Measurements from ENCODE around the gene PTPRM. TPM values are rescaled to one million over a fixed set of nuclear protein-coding genes. Genes with fewer than 3 reads are reported as not detected.

The PTPRM gene
- total RNA-seq, 1 experiment from 2014 or later: 45.6 TPM

DNA sequence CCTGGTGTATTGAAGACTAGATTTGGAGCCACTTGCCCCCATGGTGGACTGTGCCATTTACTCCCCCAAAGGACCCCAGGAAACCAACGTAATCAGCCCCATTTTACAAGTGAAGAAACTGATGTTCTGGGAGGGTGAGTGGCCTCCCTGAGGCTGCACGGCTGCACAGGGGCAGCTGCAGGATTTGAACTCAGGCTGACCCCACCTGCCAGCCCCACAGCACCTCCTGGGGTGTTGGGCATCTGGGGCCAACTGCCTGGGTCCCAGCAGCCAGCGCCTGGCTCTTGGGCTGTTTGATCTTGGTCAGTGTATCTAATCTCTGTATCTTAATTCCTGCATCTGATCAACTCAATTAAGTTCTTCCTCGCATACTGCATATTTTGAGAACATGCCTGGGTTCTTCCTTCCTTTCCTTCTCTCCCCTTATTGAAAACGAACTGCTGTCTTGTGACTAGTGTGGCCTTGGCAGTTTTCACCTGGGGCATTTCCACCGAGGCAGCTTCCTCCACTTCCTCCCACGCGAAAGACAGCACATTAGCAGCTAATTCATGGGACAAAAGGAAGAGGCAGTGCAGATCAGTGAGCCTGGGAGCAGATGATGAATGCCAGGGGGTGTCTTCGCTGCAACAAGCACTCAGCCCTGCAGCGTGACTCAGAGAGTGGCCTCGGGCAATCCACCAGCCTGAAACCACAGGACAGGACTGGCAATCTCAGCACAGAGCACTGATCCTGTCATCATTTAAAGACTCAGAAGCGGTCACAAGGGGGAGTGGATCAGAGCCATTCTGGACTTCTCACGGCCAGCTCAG is 858.0 kb downstream of the PTPRM start:
- Histone ChIP-seq H3F3A (ENCODE audit: low read length, unreplicated experiment) (no peaks in the 10 kb centered on the region), H3K4me2 (ENCODE audit: low read length) (peak overlapping the region; percentile 67), H3K27ac (ENCODE audit: low read length) (peak overlapping the region; percentile 80), H3K9me3 (ENCODE audit: low read length) (no peaks in the 10 kb centered on the region), H3K4me3 (ENCODE audit: low read length) (peak overlapping the region; percentile 19; the same call in 1 of the 2 replicates), H3K9me2 (replicated peaks; ENCODE audit: low read length) (no peaks in the 10 kb centered on the region), H3K9ac (ENCODE audit: low read length) (peak overlapping the region; percentile 15; the same call in 1 of the 2 replicates), H3K36me3 (ENCODE audit: low read depth, low read length) (no peaks in the 10 kb centered on the region), H2AFZ (ENCODE audit: low read length) (peak overlapping the region; percentile 49), H3K79me2 (ENCODE audit: low read length) (no peaks in the 10 kb centered on the region), H3K4me1 (ENCODE audit: insufficient read depth, low read length) (peaks cover 38% of the 10 kb centered on the region), H4K20me1 (ENCODE audit: low read length) (no peaks in the 10 kb centered on the region), H3K27me3 (ENCODE audit: low read length) (no peaks in the 10 kb centered on the region)
- DNase-seq: peak; percentile 97
- TF ChIP-seq, protein P1, sequence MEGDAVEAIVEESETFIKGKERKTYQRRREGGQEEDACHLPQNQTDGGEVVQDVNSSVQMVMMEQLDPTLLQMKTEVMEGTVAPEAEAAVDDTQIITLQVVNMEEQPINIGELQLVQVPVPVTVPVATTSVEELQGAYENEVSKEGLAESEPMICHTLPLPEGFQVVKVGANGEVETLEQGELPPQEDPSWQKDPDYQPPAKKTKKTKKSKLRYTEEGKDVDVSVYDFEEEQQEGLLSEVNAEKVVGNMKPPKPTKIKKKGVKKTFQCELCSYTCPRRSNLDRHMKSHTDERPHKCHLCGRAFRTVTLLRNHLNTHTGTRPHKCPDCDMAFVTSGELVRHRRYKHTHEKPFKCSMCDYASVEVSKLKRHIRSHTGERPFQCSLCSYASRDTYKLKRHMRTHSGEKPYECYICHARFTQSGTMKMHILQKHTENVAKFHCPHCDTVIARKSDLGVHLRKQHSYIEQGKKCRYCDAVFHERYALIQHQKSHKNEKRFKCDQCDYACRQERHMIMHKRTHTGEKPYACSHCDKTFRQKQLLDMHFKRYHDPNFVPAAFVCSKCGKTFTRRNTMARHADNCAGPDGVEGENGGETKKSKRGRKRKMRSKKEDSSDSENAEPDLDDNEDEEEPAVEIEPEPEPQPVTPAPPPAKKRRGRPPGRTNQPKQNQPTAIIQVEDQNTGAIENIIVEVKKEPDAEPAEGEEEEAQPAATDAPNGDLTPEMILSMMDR (conservative IDR thresholded peaks at IDR 0.05; ENCODE audit: low read depth, low read length): no peak; the same call in 1 of the 2 replicates
- peak; percentile 74 for TF ChIP-seq EZH2phosphoT487 (IDR thresholded peaks at IDR 0.05; ENCODE audit: borderline replicate concordance, low read length)
- ChIA-PET CTCF (interaction anchor here (0.6 kb wide), 1 partner anchor 58 kb away, joined by 3 read pairs; no protein-coding TSS in a partner anchor), POLR2A (ENCODE audit: unreplicated experiment) (no interaction called here)
- BruUV-seq (replicated peaks): no TSS peak
- ATAC-seq: peak; percentile 94
- intact Hi-C loops (cut with micrococcal nuclease): no loop called here

- POLR2A ChIA-PET (ENCODE audit: unreplicated experiment): no interaction called here
- DNase-seq: no peak
Observed at GRCh38 chr18:8426401-8426800, 859.3 kb downstream of the PTPRM start.

GRCh38 chr18:8427339-8427738 is 860.2 kb downstream of the PTPRM start:
- ATAC-seq: no peak
- H3F3A ChIP-seq (ENCODE audit: low read length, unreplicated experiment): no peaks in the 10 kb centered on the region
- H3K4me3 ChIP-seq (ENCODE audit: low read length): no peak overlapping the region
- H2AFZ ChIP-seq (ENCODE audit: low read length): no peak overlapping the region
- no peaks in the 10 kb centered on the region for H4K20me1 ChIP-seq (ENCODE audit: low read length)
- CTCF ChIA-PET: no interaction called here
- no peak for TF ChIP-seq EZH2phosphoT487 (IDR thresholded peaks at IDR 0.05; ENCODE audit: borderline replicate concordance, low read length)
- no peak for TF ChIP-seq EZH2 (IDR thresholded peaks at IDR 0.05; ENCODE audit: low read length, unreplicated experiment)
- TF ChIP-seq, protein P1 (conservative IDR thresholded peaks at IDR 0.05; ENCODE audit: low read depth, low read length): no peak
- POLR2A ChIA-PET (ENCODE audit: unreplicated experiment): no interaction called here
- no peaks in the 10 kb centered on the region for H3K9me2 ChIP-seq (replicated peaks; ENCODE audit: low read length)
- H3K79me2 ChIP-seq (ENCODE audit: low read length): no peaks in the 10 kb centered on the region
- H3K36me3 ChIP-seq (ENCODE audit: low read depth, low read length): no peaks in the 10 kb centered on the region
- no peak overlapping the region for H3K27ac ChIP-seq (ENCODE audit: low read length)
- no peaks in the 10 kb centered on the region for H3K9me3 ChIP-seq (ENCODE audit: low read length)
- H3K4me1 ChIP-seq (ENCODE audit: insufficient read depth, low read length): peaks cover 36% of the 10 kb centered on the region
- intact Hi-C loops (cut with micrococcal nuclease): no loop called here
- H3K9ac ChIP-seq (ENCODE audit: low read length): no peak overlapping the region
- no TSS peak for BruUV-seq (replicated peaks)
- DNase-seq: no peak
- no peaks in the 10 kb centered on the region for H3K27me3 ChIP-seq (ENCODE audit: low read length)
- H3K4me2 ChIP-seq (ENCODE audit: low read length): no peak overlapping the region

More at GRCh38 chr18:8426401-8426800, 859.3 kb downstream of the PTPRM start:
- TF ChIP-seq, protein P1 (conservative IDR thresholded peaks at IDR 0.05; ENCODE audit: low read depth, low read length): peak; percentile 77
- TF ChIP-seq EZH2 (IDR thresholded peaks at IDR 0.05; ENCODE audit: low read length, unreplicated experiment): no peak
- Histone ChIP-seq H2AFZ (ENCODE audit: low read length) (no peak overlapping the region), H3K9me2 (replicated peaks; ENCODE audit: low read length) (no peaks in the 10 kb centered on the region), H3K9me3 (ENCODE audit: low read length) (no peaks in the 10 kb centered on the region), H3K4me3 (ENCODE audit: low read length) (no peak overlapping the region), H3K27me3 (ENCODE audit: low read length) (no peaks in the 10 kb centered on the region), H3K4me2 (ENCODE audit: low read length) (no peak overlapping the region), H3K36me3 (ENCODE audit: low read depth, low read length) (no peaks in the 10 kb centered on the region), H3K27ac (ENCODE audit: low read length) (no peak overlapping the region), H3F3A (ENCODE audit: low read length, unreplicated experiment) (no peaks in the 10 kb centered on the region), H3K4me1 (ENCODE audit: insufficient read depth, low read length) (peaks cover 38% of the 10 kb centered on the region), H4K20me1 (ENCODE audit: low read length) (no peaks in the 10 kb centered on the region), H3K9ac (ENCODE audit: low read length) (no peak overlapping the region), H3K79me2 (ENCODE audit: low read length) (no peaks in the 10 kb centered on the region)
- no TSS peak for BruUV-seq (replicated peaks)
- ATAC-seq: no peak
- CTCF ChIA-PET: no interaction called here
- intact Hi-C loops (cut with micrococcal nuclease): no loop called here
